Measurements from ENCODE around the gene CHFR. TPM values are rescaled to one million over a fixed set of nuclear protein-coding genes. Genes with fewer than 3 reads are reported as not detected.
A peak's percentile ranks its signal among the peaks of the same experiment; 100 is the strongest.

Gene CHFR
- total and polyA plus RNA-seq, 2 of the 4 experiments (the other 2 are of a cell fraction) = 13.4 to 35.3 TPM

GRCh38 chr12:132842449-132843045, 44.9 kb downstream of the CHFR start:
- no peak overlapping the region for H2BK5ac ChIP-seq (ENCODE audit: low read depth, low read length, poor library complexity, severe bottlenecking)
- H3K79me1 ChIP-seq (ENCODE audit: low read depth in 1 of 2, low read length in 2 of 2) = no peaks in the 10 kb centered on the region
- CTCF ChIA-PET = no interaction called here
- H3K4me1 ChIP-seq (ENCODE audit: control insufficient read depth, insufficient read depth, low read length) = no peaks in the 10 kb centered on the region
- H2BK120ac ChIP-seq (ENCODE audit: low read depth, low read length) = no peak overlapping the region
- POLR2A ChIA-PET (ENCODE audit: unreplicated experiment) = no interaction called here
- H3K9me3 ChIP-seq (ENCODE audit: control insufficient read depth, insufficient read depth, low read length) = no peaks in the 10 kb centered on the region
- peak overlapping the region; percentile 58 for H2AFZ ChIP-seq (replicated peaks; ENCODE audit: low read length, poor library complexity)
- no peak overlapping the region for H3K4me2 ChIP-seq (ENCODE audit: low read depth, low read length)
- peak overlapping the region; percentile 35 for H2AK9ac ChIP-seq (replicated peaks; ENCODE audit: low read depth, low read length, poor library complexity)
- no peak overlapping the region for H2BK15ac ChIP-seq (ENCODE audit: low read depth, low read length)
- no peak overlapping the region for H3K18ac ChIP-seq (ENCODE audit: low read depth, low read length)
- H2BK20ac ChIP-seq (ENCODE audit: low read depth, low read length) = no peak overlapping the region
- no peak overlapping the region for H4K91ac ChIP-seq (ENCODE audit: insufficient read depth, low read depth, low read length)
- DNase-seq (no peak), ATAC-seq (ENCODE audit: low read depth) (no peak)
- H3K36me3 ChIP-seq (ENCODE audit: control insufficient read depth, insufficient read depth, low read length) = peaks cover 54% of the 10 kb centered on the region
- intact Hi-C loops (cut with micrococcal nuclease) = no loop called here
- no peak overlapping the region for H3K27ac ChIP-seq (ENCODE audit: insufficient read depth, low read length)
- WGBS, 2 experiments (ENCODE audit: extremely low coverage in 2 of 2, insufficient read length in 1 of 2) = 67% methylated on average over 8 of the region's 21 CpGs; no CpG with 5 or more reads in 1 of the 2 experiments
- no peaks in the 10 kb centered on the region; the same call in 1 of the 2 replicates for H3K9me1 ChIP-seq (ENCODE audit: insufficient read depth, low read length)
- no peak overlapping the region for H3K14ac ChIP-seq (replicated peaks; ENCODE audit: low read depth, low read length)
- no peak overlapping the region for H2AK5ac ChIP-seq (ENCODE audit: low read depth, low read length)
- in situ Hi-C loops (cut with MboI; ENCODE audit: low sequenced_read_pairs) = no loop called here
- no peak overlapping the region for H3K4me3 ChIP-seq (ENCODE audit: insufficient read depth, low read depth, low read length)
- no peak overlapping the region for H3K9ac ChIP-seq (ENCODE audit: low read depth, low read length)
- H4K20me1 ChIP-seq (ENCODE audit: insufficient read depth, low read length) = no peaks in the 10 kb centered on the region; the same call in 1 of the 2 replicates
- no peak overlapping the region for H3K56ac ChIP-seq (ENCODE audit: extremely low read depth, insufficient read depth, low read length)
- no TSS peak for BruUV-seq (replicated peaks)
- dilution Hi-C loops (cut with HindIII; ENCODE audit: low sequenced_read_pairs, unreplicated experiment) = no loop called here
- no peak overlapping the region for H3K23ac ChIP-seq (ENCODE audit: low read depth, low read length)
- H4K5ac ChIP-seq (ENCODE audit: low read depth, low read length) = no peak overlapping the region
- no peaks in the 10 kb centered on the region for H3K27me3 ChIP-seq (ENCODE audit: control insufficient read depth, insufficient read depth, low read length)
- no peak overlapping the region for H4K8ac ChIP-seq (ENCODE audit: low read depth in 2 of 2, low read length in 2 of 2)
- TF ChIP-seq RAD21 (IDR thresholded peaks at IDR 0.05; ENCODE audit: low read length) (no peak), MAFK (IDR thresholded peaks at IDR 0.05; ENCODE audit: low read depth, low read length) (no peak), ELK1 (IDR thresholded peaks at IDR 0.05; ENCODE audit: borderline replicate concordance, low read depth, low read length) (no peak)
- no peak overlapping the region for H3K4ac ChIP-seq (ENCODE audit: low read depth, low read length)
